B cell (primary cell): ENCODE measurements around the gene SPANXD.

Experiments used
- CTCF ChIP-seq: fragments of 200-600 bp; IDR thresholded peaks from one replicate; pipeline ENCODE4 v1.8.0; 2022; ENCODE audit warnings: antibody characterized with exemption, mild to moderate bottlenecking
- EZH2 ChIP-seq: IDR thresholded peaks from 2 replicates; pipeline ENCODE4 v1.6.1; 2012; ENCODE audit warnings: borderline replicate concordance, low read depth, mild to moderate bottlenecking, moderate library complexity, low read length; ENCODE audit not compliant: insufficient read depth, poor library complexity, severe bottlenecking

- TF ChIP-seq CTCF (no peak), EZH2 (no peak)
Measured at GRCh38 chrX:141732031-141732430, 33.5 kb upstream of the SPANXD start.
